Upper lobe of left lung (tissue), 4 donors: ENCODE results near the gene ZNF563.

ENCODE experiments used
- EP300 ChIP-seq, 4 donors: sonication (generic); formaldehyde crosslinking; IDR thresholded peaks; one replicate each; pipeline ENCODE4 v1.5.1; 2017; ENCODE audit warnings: antibody characterized with exemption in 4 of 4, control low read depth in 2 of 4
- POLR2AphosphoS5 ChIP-seq, 2 donors: sonication (generic); formaldehyde crosslinking; IDR thresholded peaks; one replicate each; pipeline ENCODE4 v1.5.1; 2017; ENCODE audit warnings: antibody characterized with exemption in 2 of 2
- TF ChIP-seq, protein P1 (sequence below), 6 experiments: fragments of 450-650 bp in 4 of 6; fragments of 200-600 bp in 2 of 6; sonication (generic) in 2 of 6; IDR thresholded peaks; one replicate each; pipeline ENCODE4 v1.5.1; 2016 to 2019; ENCODE audit warnings: antibody characterized with exemption in 6 of 6

DNA sequence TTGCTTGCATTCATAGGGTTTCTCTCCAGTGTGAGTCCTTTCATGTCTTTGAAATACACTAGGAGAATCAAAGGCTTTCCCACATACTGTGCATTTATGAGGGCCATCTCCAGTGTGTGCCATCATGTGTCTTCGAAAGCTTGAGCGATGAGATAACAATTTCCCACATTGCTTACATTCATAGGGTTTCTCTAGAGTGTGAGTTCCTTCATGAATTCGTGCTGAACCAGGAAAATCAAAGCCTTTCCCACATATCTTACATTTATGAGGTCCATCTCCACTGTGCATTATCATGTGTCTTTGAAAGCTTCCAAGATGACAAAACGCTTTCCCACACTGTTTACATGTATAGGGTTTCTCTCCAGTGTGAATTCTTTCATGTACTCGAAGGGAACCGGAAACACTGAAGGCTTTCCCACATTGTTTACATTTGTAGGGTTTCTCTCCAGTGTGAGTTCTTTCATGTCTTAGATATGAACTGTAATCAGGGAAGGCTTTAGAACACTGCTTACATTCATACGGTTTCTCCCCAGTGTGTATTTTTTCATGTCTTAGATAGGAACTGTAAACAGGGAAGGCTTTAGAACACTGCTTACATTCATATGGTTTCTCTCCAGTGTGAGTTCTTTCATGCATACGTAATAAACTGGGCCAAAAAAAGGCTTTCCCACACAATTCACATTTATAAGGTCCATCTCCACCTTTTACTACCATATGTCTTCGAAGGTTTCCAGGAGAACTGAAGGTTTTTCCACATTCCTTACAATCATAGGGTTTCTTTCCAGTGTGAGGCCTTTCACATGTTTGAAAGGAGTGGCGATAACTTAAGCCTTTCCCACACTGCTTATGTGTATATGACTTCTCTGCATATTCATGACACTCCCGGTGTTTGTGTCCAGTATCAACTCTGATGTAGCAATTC lies 60.2 kb downstream of the ZNF563 start:
- TF ChIP-seq, protein P1, sequence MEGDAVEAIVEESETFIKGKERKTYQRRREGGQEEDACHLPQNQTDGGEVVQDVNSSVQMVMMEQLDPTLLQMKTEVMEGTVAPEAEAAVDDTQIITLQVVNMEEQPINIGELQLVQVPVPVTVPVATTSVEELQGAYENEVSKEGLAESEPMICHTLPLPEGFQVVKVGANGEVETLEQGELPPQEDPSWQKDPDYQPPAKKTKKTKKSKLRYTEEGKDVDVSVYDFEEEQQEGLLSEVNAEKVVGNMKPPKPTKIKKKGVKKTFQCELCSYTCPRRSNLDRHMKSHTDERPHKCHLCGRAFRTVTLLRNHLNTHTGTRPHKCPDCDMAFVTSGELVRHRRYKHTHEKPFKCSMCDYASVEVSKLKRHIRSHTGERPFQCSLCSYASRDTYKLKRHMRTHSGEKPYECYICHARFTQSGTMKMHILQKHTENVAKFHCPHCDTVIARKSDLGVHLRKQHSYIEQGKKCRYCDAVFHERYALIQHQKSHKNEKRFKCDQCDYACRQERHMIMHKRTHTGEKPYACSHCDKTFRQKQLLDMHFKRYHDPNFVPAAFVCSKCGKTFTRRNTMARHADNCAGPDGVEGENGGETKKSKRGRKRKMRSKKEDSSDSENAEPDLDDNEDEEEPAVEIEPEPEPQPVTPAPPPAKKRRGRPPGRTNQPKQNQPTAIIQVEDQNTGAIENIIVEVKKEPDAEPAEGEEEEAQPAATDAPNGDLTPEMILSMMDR (IDR thresholded peaks at IDR 0.05) = no peak
- TF ChIP-seq EP300 (IDR thresholded peaks at IDR 0.05) (no peak), POLR2AphosphoS5 (IDR thresholded peaks at IDR 0.05) (no peak)
